NT2/D1 (cell line): ENCODE data around the gene KYAT1.
"Not testable (repeated sequence)": the region's sequence is repeated elsewhere in the genome, so short reads cannot be mapped to it uniquely, and the experiment has no call there.

Experiments
- DNase-seq: peaks from one replicate; pipeline ENCODE4 v3.0.0-alpha.2; 2011; ENCODE audit warnings: low read depth, low spot score
- H3K27me3 ChIP-seq: 2 replicates; pipeline ENCODE4 v1.6.0; 2011; ENCODE audit warnings: mild to moderate bottlenecking; ENCODE audit not compliant: insufficient read length, insufficient read depth
- H3K36me3 ChIP-seq: 2 replicates; pipeline ENCODE4 v1.6.1; 2011; ENCODE audit warnings: mild to moderate bottlenecking, low read length, mixed read lengths; ENCODE audit not compliant: insufficient read depth, insufficient read length
- H3K4me1 ChIP-seq: 2 replicates; pipeline ENCODE4 v1.5.1; 2011; ENCODE audit not compliant: insufficient read depth, insufficient read length
- H3K4me3 ChIP-seq: 2 replicates; pipeline ENCODE4 v1.5.1; 2011; ENCODE audit warnings: low read depth; ENCODE audit not compliant: insufficient read length
- H3K9ac ChIP-seq: 2 replicates; pipeline ENCODE4 v1.6.0; 2011; ENCODE audit warnings: low read depth; ENCODE audit not compliant: insufficient read length
- H3K9me3 ChIP-seq: 2 replicates; pipeline ENCODE4 v1.5.1; 2011; ENCODE audit warnings: mild to moderate bottlenecking, low read length; ENCODE audit not compliant: insufficient read depth
- SUZ12 ChIP-seq: IDR thresholded peaks from 2 replicates; pipeline ENCODE4 v1.6.1; 2011; ENCODE audit not compliant: insufficient read length, insufficient read depth; ENCODE audit errors: extremely low read depth
- YY1 ChIP-seq: IDR thresholded peaks from 2 replicates; pipeline ENCODE4 v1.6.1; 2011; ENCODE audit not compliant: insufficient read length, insufficient read depth
- ZNF274 ChIP-seq: IDR thresholded peaks from 2 replicates; pipeline ENCODE4 v1.6.1; 2011; ENCODE audit warnings: mild to moderate bottlenecking, low read depth, low read length

KYAT1 gene

DNA sequence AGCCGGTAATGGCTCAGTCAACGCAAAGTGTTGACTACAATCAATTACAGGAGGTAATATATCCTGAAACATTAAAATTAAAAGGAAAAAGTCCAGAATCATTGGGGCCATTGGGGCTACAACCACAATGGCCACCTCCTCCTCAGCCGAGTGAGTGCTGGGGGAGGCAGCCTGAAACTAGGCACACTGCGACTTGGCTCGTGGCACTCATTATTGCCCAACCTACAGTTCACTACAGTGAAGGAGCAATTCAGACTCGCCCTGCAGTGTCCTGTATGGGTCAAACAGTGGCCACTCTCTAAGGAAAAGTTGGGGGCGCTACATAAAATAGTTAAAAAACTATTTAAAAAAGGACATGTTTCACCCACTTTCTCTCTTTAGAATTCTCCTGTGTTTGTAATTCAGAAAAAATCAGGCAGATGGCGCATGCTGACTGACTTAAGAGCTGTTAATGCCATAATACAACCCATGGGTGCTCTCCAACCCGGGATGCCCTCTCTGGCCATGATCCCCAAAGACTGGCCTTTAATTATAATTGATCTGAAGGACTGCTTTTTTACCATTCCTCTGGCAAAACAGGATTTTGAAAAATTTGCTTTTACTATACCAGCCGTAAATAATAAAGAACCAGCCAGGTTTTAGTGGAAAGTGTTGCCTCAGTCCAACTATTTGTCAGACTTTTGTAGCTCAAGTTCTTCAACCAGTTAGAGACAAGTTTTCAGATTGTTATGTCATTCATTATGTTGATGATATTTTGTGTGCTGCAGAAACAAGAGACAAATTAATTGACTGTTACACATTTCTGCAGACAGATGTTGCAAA is 29.8 kb downstream of the KYAT1 start:
- Histone ChIP-seq H3K36me3 (peaks cover 13% of the 10 kb centered on the region), H3K9me3 (peaks cover 28% of the 10 kb centered on the region)
- not testable (repeated sequence) for H3K27me3 ChIP-seq, DNase-seq, H3K4me1 ChIP-seq, H3K9ac ChIP-seq, H3K4me3 ChIP-seq

DNA sequence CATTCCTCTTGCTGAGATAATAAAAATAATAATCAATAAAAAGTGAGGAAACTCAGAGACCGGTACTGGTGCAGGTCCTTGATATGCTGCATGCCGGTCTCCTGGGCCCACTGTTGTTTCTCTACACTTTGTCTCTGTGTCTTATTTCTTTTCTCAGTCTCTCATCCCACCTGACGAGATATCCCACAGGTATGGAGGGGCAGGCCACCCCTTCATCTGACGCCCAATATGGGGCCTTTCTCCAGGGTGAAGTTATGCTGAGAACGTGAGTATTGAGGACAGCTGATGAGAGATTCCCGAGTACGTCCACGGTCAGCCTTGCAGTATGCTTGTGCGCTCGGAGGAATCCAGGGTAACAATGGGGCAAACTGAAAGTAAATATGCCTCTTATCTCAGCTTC is 30.7 kb downstream of the KYAT1 start:
- Histone ChIP-seq H3K9me3 (peaks cover 28% of the 10 kb centered on the region), H3K36me3 (peaks cover 18% of the 10 kb centered on the region)
- H3K27me3 ChIP-seq, H3K4me3 ChIP-seq, H3K9ac ChIP-seq, H3K4me1 ChIP-seq, DNase-seq: not testable (repeated sequence)

GRCh38 chr9:128847803-128848202 is 33.9 kb downstream of the KYAT1 start:
- no peaks in the 10 kb centered on the region for H3K27me3 ChIP-seq
- TF ChIP-seq ZNF274, result no peak
- H3K9me3 ChIP-seq, result peaks cover 28% of the 10 kb centered on the region
- peaks cover 34% of the 10 kb centered on the region for H3K36me3 ChIP-seq
- DNase-seq, result no peak
- H3K9ac ChIP-seq, result no peak overlapping the region
- peaks cover 9% of the 10 kb centered on the region for H3K4me1 ChIP-seq
- no peak overlapping the region for H3K4me3 ChIP-seq

DNA sequence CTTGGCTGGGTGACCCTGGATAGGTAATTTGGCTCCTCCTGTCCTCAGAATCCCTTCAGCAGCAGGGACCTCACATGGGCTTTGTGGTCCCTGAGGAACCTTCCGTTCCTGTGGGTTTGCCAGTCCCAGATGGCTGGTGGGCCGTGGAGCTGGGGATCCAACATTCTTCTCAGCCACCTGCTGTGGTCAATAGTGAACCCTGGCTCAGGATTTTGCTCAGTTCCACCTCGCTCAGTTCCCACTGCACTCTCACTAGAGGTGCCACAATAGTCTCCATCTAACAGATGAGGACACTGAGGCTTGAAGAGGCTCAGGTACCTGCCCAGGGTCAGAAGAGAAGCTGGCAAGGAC is 35.1 kb downstream of the KYAT1 start:
- Histone ChIP-seq H3K36me3 (peaks cover 41% of the 10 kb centered on the region), H3K27me3 (no peaks in the 10 kb centered on the region), H3K4me1 (peaks cover 9% of the 10 kb centered on the region), H3K9me3 (peaks cover 22% of the 10 kb centered on the region), H3K9ac (peak overlapping the region; percentile 32), H3K4me3 (no peak overlapping the region)
- TF ChIP-seq ZNF274 (no peak), SUZ12 (no peak), YY1 (no peak)
- no peak for DNase-seq

- H3K4me3 ChIP-seq, result no peak overlapping the region
- TF ChIP-seq SUZ12 (no peak), YY1 (no peak), ZNF274 (no peak)
- peaks cover 9% of the 10 kb centered on the region; the same call in 1 of the 2 replicates for H3K9me3 ChIP-seq
- H3K27me3 ChIP-seq, result no peaks in the 10 kb centered on the region
- H3K4me1 ChIP-seq, result peaks cover 9% of the 10 kb centered on the region
- H3K9ac ChIP-seq, result no peak overlapping the region
- peaks cover 46% of the 10 kb centered on the region for H3K36me3 ChIP-seq
- DNase-seq, result no peak
Observed at GRCh38 chr9:128845186-128845931, 36.4 kb downstream of the KYAT1 start.

DNA sequence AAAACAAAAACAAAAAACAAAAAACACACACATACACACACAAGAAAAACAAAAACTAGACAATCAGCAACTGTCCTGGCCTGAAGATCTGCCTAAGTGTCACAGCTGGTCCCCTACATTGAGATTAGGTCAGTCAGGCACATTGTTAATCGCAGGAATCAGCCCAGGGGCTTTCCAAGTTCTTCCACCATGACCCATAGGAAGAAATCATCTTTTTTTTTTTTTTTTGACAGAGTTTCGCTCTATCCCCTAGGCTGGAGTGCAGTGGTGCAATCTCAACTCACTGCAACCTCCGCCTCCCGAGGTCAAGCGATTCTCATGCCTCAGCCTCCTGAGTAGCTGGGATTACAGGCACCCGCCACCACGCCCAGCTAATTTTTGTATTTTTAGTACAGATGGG is 38.6 kb downstream of the KYAT1 start:
- H3K4me3 ChIP-seq, H3K27me3 ChIP-seq, H3K4me1 ChIP-seq, H3K9me3 ChIP-seq, H3K9ac ChIP-seq, DNase-seq: not testable (repeated sequence)
- H3K36me3 ChIP-seq, result peaks cover 58% of the 10 kb centered on the region

- no peaks in the 10 kb centered on the region for H3K27me3 ChIP-seq
- H3K4me1 ChIP-seq, result peaks cover 9% of the 10 kb centered on the region
- no peak overlapping the region for H3K9ac ChIP-seq
Observed at GRCh38 chr9:128841694-128842492, 39.9 kb downstream of the KYAT1 start.

More at GRCh38 chr9:128841694-128842492, 39.9 kb downstream of the KYAT1 start:
- Histone ChIP-seq H3K36me3 (peaks cover 61% of the 10 kb centered on the region), H3K9me3 (no peaks in the 10 kb centered on the region), H3K4me3 (no peak overlapping the region)
- no peak for DNase-seq
- TF ChIP-seq SUZ12 (no peak), ZNF274 (no peak), YY1 (no peak)
